Choroid plexus epithelial cell (primary cell): ENCODE data around the gene TMEM52.
"Not testable (repeated sequence)": the region's sequence is repeated elsewhere in the genome, so short reads cannot be mapped to it uniquely, and the experiment has no call there.

Source experiments
- DNase-seq: peaks from one replicate; pipeline ENCODE4 v3.0.0-alpha.2; 2010; ENCODE audit warnings: low read depth
- H3K4me3 ChIP-seq: 2 replicates; pipeline ENCODE4 v1.5.1; 2011; ENCODE audit warnings: low read depth, mild to moderate bottlenecking, control low read depth, low read length, moderate library complexity
- TF ChIP-seq, protein P1 (sequence below): conservative IDR thresholded peaks from 2 replicates; pipeline ENCODE4 v1.5.1; 2011; ENCODE audit warnings: low read depth, mild to moderate bottlenecking, control low read depth, inconsistent platforms, low read length, moderate library complexity

Gene TMEM52

GRCh38 chr1:1937549-1938275 is 18.6 kb upstream of the TMEM52 start:
- TF ChIP-seq, protein P1, sequence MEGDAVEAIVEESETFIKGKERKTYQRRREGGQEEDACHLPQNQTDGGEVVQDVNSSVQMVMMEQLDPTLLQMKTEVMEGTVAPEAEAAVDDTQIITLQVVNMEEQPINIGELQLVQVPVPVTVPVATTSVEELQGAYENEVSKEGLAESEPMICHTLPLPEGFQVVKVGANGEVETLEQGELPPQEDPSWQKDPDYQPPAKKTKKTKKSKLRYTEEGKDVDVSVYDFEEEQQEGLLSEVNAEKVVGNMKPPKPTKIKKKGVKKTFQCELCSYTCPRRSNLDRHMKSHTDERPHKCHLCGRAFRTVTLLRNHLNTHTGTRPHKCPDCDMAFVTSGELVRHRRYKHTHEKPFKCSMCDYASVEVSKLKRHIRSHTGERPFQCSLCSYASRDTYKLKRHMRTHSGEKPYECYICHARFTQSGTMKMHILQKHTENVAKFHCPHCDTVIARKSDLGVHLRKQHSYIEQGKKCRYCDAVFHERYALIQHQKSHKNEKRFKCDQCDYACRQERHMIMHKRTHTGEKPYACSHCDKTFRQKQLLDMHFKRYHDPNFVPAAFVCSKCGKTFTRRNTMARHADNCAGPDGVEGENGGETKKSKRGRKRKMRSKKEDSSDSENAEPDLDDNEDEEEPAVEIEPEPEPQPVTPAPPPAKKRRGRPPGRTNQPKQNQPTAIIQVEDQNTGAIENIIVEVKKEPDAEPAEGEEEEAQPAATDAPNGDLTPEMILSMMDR, result no peak
- no peak overlapping the region for H3K4me3 ChIP-seq
- DNase-seq, result no peak

GRCh38 chr1:1937061-1937460 is 18.0 kb upstream of the TMEM52 start:
- no peak overlapping the region for H3K4me3 ChIP-seq

GRCh38 chr1:1934848-1935247 is 15.8 kb upstream of the TMEM52 start:
- H3K4me3 ChIP-seq, DNase-seq: not testable (repeated sequence)

More at GRCh38 chr1:1937061-1937460, 18.0 kb upstream of the TMEM52 start:
- no peak for DNase-seq
- TF ChIP-seq, protein P1, result no peak

- no peak overlapping the region for H3K4me3 ChIP-seq
- TF ChIP-seq, protein P1, result no peak
- DNase-seq, result no peak
These were observed 10.8 kb upstream of the TMEM52 start for GRCh38 chr1:1929639-1930545.

DNA sequence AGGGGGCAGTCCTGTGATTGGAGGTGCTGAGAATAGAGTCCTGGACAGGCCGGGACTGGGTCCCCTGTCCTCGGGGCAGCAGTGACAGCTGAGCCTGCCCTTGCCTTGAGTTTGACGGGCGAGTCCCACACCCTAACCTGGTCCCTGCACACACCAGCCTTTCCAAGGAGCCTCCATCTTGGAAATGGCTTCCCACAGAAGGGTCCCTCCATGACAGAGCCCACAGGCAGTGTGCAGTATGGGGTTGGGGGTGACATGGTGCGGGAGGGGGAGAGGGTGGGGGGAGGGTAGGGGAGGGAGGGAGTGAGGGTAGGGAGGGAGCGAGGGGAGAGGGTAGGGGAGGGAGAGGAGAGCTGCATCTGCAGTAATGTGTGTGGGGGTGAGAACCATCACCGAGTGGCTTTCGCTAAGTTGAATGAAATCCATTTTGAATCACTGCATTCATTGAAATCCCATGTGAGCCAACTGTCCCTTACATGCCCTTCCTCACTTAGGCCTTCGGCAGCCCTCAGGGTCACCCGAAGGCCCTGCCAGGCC is 10.1 kb upstream of the TMEM52 start:
- TF ChIP-seq, protein P1, result no peak
- DNase-seq, result no peak
- no peak overlapping the region for H3K4me3 ChIP-seq

- TF ChIP-seq, protein P1, result no peak
- DNase-seq, result no peak
These were observed 9.4 kb upstream of the TMEM52 start for GRCh38 chr1:1928231-1929101.

More at GRCh38 chr1:1928231-1929101, 9.4 kb upstream of the TMEM52 start:
- no peak overlapping the region for H3K4me3 ChIP-seq
